HuH-7 (cell line): Measurements from ENCODE around the gene RAD51AP2.

Experiments used
- DNase-seq: peaks from one replicate; pipeline ENCODE4 v3.0.0; 2011; ENCODE audit warnings: low spot score

RAD51AP2 gene

GRCh38 chr2:17470855-17471641, 47.2 kb downstream of the RAD51AP2 start:
- peak; percentile 7 for DNase-seq

- DNase-seq, result no peak
These were observed 57.2 kb downstream of the RAD51AP2 start for GRCh38 chr2:17461087-17461475.
